HG02678 (cell line): ENCODE results near the gene ALK.

Source experiments
- ATAC-seq: cut with Tn5 transposase; IDR thresholded peaks from one replicate; pipeline ENCODE4 v1.9.1; 2021; ENCODE audit warnings: mild to moderate bottlenecking, moderate library complexity; ENCODE audit not compliant: unreplicated experiment

ALK gene

DNA sequence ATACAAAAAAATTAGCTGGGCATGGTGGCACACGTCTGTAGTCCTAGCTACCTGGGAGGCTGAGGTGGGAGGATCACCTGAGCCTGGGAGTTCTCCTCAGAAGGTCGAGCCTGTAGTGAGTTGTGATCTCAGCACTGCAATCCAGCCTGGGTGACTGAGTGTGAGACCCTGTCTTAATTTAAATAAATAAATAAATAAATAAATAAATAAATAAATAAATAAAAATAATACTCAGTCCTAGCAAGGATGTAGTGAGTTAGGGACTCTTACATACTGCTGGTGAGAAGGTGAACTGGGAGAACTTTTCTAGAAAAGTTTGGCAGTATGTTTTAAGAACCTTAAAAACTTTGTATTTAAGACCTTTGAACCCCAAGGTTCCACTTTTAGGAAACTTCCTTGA, 576.1 kb downstream of the ALK start:
- no peak for ATAC-seq

DNA sequence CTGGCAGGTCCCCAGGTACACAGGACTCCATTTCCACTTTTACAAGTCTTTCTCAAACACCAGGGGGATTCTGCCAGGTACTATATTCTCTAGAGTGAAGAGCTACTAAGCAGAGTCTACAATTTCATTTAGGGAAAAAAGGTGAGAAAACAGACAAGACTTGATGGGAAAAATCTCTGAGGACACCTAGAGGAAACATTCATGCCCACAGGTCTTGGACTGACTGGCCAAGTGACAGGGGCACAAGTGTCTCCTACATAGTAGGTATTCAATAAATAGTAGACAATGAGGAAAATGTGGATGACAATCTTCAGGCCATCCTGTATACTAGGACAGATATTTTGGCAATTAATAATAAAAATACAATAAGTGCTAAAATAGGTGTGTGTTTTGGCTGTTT, 577.6 kb downstream of the ALK start:
- no peak for ATAC-seq

DNA sequence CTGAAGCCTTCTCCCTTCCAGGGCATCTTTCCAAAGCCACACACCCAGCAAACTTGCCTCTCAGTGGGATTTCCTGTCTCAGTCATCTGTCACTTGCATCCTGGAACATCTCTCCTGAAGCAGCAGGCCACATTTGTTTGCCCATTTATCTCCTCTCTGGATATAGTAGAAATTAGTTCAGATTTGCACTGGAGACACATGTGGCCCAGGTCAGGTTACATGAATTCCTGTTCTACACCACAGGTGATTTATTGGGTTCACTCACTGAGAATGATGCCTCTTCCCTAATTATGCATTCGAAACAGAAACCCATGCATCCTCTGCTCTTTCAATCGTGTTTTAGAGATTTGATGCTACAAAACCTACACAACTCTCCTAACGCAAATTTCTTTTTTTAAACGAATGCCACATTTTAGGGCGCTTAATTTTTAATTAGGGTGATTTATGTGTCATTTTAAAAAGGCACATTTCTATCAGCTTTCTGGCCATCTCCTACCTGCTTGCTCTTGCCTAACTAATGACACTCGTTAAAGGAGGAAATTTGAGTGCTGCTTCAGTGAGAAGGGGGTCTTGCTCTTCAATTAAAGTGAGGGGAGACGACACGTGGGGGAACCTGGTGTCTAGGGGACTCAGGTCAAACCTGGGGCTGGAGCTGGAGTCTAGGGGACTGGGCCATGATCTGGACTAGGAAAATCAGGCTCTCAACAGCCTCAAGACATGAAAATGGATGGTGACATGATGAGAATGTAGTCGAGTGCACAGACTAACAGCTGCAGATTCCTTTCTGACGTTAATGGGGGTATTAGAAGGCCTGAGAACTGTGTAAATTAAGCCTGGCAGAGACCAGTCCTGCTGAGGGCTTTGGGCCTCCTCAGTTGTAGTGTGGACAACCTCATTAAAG, 584.8 kb downstream of the ALK start:
- ATAC-seq: no peak

DNA sequence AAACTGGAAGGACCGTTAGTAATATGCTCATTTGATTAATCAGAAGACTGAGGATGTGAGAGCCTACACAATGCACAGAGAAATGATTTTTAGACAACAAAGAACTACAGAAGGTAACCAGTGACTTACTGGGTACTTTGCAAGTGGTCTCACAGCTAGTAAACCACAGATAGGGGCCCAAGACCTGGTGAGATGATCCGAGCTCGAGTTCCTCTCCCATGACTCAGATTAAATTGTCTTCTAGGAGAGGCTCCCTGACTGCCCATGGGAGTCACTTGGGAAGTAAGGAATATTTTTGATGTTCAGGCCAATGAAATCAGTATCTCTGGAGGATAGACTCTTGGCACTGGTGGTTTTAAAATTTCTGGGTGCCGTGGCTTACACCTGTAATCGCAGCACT, 586.0 kb downstream of the ALK start:
- ATAC-seq: no peak

DNA sequence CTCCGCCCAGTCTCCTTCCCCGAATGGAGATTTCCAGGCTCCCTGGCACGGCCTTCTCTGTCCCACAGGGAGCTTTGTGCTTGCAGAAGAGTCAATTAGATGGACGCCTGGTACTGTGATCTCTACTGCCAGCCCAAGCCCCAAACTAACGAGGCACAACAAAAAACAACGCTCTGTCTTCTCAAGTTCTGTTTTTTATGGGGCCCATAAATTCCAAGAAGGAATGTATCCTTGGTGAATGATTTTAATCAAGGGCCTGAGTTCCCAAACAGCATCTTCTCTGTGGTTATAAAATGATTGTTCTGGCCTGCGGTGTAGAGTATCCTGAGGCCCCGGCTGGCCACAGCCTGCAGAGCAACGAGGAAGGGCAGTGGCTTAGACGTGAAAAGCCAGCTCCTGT, 586.7 kb downstream of the ALK start:
- no peak for ATAC-seq

DNA sequence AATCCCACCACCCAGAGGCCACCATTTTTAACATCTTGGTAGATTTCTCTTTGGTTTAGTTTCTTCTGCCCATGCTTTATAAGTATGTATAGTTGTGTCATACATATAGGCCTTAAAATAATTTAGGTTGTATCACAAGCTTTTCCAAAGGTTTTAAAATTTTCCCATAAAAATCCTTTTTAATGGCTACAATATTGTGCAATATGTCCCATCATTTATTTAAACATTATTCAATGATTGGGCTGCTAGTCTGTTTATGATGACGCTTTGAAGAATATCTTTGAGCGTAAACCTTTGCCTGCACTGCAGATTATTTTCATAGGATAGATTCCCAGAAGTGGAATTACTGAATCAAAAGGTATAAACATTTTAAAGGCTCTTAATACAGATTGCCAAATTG, 588.8 kb downstream of the ALK start:
- no peak for ATAC-seq

DNA sequence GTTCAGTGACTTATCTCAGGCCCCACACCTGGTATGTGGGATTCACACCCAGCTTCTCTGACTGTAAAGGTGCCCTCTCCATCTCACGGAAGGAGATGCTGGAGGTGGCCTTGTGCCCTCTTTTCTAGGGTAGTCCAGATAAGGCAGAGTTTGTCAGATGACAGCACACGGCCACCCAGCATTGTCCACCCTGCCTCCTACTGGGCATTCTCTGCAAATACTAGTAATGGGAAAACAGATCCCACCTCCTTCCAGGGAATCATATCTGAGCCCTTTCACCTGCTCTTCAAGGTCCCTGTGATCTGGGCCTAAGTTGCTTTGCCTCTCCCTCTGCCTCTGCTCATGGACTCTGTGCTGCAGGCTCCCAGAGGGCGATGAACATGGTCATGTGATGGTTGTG, 591.5 kb downstream of the ALK start:
- ATAC-seq: no peak

DNA sequence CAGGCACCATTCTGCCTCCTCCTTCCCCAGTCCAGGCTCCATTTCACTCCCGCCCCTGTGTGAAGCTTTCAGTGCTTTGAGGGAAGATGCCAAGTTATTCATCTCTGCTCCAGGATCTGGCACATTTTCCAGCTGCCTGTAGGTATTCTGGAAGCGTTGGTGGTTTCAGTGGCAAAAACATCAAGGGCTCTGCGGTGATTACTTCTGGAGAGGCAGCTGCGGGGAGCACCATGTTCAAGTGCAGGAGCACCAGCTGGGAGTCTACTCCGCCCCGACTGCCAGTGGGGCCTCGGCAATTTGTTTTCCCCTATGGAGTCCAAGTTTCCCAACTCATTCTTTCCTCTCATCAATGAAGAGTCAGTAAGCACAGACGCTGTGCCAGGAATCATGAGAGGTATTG, 594.5 kb downstream of the ALK start:
- ATAC-seq: no peak

DNA sequence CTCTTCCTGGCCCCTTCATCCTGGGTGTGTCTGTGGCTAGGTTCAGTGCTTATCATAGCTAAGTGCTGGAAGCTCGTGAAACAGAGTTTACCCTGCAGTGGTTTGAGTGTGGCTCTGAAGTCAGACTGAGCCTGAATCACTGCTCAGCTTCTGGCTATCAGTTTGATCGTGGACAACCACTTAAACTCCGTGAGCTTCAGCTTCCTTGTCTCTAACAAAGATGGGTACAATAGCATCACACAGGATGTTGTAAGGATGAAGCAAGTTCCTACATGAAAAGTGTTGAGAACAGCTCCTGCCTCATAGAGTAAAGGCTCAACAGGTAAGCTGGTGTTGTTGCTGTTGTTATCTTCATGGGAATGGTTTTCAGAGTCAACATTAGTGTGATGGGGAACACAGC, 595.8 kb downstream of the ALK start:
- no peak for ATAC-seq

DNA sequence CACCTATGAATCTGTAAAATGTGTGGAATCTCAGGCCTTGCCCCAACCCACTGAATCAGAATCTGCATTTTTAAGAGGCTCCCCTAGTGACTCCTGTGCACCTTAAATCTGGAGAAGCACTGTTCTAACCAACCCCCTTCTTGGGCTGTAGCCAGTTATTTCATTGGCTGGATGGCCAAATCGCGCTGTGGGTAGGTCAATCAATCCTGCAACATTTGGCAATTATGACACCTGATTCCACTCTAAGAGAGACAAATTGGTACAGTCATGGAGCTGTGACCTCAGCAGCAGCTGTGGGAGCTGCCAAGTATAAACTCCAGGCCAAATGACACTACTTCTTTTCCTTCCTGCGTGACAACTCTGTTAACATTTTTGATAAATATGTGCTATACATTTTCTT, 597.4 kb downstream of the ALK start:
- no peak for ATAC-seq

DNA sequence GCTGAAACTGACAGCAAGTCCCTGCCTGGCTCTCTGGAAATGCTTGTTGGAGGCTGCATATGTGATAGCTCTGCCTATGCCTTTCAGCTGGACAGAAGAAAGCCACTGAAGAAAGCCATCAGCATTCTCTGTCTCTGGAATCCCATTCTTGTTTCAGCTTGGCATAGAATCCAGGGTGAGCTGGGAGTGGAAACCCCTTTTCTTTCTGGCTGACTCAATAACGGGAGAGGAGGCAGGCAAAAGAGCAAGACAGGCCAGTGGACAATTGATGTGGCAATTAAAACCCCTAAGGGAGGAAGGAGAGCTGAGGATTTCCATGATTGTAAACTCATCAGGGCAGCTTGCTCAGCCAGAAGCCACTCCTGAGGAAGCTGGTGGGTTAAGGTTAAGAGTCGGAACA, 598.1 kb downstream of the ALK start:
- ATAC-seq: no peak

DNA sequence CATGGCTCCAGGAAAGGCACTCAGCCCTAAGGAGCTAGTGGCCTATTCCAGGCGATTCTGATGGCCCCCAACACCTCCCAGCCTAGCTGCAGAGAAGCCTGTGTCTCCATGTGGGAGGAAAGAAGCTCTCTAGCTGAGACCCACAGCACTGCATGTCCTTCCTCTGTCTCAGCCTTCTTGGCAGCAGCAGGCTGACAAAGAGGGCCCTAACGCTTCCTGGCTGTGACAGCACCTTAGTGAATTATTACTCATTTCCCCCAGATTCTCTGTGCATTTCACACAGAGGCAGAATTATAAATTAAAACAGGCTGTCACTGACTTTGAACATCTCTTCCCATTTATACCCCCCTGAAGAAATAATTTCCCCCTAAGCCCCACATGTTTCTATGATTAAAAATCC, 599.4 kb downstream of the ALK start:
- no peak for ATAC-seq

DNA sequence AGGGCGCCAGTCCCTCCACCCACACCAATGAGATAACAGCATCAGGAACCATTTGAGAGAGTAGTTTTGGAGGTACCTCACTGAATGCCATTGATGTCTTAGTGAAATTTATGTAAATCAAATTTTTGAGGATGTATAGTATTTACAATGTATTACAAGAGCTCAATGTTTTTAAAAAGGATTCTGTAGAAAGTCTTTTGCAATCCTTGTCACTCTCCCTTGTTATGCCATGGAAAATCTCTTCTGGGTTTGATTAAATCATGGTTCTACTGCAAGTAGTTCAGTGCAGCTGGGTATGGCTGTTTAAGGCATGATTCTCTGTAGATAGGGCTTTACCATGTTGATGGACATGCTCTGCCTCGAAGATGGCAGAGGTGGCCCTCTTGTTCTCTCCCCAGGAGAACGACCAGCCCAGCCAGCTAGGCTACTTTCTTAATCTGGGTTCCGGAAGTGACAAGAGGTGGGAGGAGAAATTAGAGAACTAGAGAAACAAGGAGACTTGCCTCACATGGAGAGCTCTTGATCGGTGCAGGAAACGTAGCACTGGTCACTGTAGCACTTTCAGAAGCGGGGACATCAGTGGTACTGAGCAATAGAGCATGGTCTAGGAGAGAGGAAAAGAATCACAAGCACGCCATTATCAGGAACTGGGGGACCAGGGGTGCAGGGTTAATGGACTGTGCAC, 603.4 kb downstream of the ALK start:
- ATAC-seq: no peak

DNA sequence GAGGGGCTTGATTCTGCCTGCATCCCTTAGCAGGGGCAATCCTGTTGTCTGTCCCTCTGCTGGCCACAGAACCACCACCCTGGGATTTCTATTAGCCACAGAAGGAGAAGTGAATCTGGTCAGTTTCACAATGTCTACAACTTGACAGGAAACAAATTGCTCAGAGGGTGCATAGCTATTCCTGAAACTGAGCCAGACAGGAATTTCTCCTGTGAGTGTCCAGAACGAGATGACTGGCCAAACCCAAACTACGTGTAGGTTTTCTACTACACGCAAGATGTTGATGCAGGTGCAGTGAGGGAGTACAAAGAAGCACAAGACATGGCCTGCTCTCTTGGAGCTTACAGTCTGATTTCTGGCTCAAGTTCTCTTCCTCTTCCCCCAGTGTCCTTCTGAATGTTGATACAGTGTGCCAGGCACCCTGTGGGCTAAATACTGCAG, 604.3 kb downstream of the ALK start:
- ATAC-seq: peak; percentile 32

DNA sequence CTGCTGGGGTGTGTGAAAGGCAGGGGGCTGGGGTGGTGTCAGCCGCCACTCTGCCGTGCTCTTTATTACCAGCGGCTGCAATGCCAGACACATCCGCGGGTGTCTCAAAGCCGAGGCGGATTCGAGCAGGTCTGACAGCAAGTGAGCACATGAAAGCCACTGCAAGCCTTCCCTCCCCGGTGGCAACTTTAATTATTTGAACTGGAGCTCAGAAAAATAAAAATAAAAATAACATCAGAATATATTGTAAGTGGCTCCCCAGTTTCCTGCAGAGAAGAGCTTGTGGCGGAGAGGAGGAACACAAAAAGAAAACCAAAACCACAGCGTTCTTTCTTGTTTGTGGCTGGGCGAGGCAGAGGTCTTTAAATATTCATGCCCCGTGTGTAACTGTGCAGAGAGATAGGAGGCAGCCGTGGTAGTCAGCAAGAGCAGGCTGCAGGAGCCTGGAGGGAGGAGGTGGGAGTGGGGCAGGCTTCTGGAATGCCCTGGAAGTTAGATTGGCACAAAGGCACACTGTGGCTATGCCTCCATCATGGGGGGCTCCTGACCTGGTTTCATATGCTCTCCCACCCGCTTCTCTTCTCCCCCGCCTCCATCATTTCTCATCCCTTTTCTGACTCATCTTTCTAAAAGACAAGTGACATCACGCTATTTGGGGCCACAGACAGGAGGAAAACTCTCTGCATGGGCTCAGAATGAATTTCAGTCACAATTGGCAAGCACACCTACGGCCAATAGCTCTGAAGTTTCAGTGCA, 606.4 kb downstream of the ALK start:
- peak; percentile 78 for ATAC-seq

DNA sequence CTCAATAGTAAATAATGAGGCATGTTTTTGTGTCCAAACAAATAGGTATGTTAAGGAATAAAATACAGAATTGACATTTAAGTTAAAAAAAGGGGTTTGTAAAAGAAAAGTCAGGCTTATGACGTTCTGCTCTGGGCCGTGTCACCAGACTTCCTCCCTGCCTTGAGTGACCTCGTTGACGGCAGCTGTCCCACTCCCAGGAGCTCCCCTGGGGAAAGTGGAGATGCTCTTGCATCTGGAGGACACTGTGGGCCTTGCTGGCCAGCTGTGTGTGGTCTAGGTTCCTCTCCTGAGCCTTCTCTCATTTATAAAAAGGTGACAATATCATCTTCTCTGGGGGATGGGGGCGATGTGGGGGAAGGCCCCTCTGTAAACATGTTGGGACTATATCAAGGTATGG, 609.9 kb downstream of the ALK start:
- no peak for ATAC-seq

DNA sequence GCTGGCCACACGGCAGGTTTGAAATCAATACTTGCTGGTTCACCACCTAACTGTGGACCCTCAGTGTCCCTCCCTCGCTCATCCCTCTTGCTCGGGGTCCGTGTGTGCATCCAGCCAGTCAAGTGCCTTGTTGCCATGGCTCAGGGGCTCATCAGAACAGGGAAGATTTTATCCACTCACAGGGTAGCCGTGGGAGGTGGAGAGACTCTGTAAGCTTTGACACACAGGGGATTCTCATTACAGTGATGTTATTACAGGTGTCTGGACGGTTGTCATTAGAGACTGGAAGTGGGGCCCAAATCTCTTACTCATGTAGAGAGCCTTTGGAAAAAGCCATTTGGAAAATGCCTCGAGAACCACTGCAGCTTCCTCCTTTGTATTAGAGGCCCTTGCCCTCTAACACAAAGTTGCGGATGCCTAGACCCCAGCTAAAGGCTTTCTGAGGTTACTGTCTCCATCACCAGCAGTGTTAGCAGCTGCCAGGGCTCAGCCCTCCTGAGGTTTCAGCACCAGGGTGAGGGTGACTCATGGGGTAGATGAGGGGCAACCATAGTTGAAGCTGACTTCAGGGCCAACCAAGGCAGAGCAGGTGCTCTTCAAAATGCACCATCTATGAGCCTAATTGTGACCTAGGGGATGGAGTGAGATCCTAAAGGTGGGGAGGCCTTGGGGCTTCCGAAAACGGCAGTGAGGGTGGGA, 610.6 kb downstream of the ALK start:
- ATAC-seq: no peak

DNA sequence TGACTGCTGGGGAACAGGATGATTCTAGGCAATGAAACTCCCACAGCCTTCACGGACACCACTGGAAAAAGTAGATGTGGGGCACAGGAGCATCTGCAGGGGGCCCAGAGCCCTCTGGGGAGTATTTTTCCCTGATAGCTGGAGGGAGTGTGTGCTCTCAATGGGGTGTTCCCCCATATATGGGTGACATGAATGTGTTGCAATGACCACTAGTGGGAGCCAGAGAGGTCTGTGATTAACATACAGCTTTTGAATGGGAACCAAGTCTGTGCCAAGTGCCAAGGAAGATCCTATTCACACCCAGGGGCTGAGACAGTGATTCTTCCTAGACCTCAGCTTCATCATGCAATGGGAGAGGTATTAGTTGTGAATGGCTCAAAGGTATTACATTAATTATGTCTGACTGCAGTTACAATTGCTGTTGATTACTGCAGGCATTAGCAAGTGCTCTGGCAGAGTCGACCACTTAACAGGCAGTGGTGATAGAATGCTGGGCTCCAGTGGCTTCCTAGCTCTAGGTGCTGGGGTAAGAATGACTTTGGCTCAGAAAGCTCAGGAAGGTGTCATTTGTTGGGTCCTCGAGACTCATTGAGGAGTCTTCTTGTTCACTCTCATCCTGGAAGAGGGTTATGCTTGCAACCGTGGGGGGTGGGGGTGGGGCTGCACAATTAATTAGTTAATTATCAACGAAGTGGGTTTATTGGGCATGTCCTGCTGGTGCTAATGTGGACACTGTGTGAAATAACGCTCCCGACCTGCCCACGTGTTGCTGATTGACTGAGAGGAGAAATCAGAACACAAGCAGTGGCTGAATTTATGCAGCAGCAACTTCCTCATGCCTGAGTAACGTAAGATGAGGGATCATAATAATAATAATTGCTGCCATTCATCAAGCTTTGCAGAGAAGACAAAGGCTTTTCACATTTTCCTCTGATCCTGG, 612.0 kb downstream of the ALK start:
- peak; percentile 73 for ATAC-seq

DNA sequence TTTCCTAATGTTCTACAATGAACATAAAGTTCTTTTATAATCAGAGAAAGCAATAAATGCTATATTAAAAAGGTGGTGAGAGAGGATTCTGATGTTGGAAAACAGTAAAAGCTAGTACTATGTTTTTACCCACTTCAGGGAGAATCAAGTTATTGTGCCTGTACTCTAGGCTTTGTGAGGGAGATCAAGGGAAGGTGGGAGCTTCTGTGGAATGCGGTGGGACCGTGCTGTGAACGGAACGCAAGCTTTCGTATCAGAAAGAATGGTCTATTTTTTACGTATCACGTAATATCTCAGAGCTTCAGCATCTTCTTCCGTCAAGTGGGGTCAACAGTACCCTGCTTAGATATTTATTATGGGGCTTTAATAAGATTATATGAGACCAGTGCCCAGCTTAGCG, 613.0 kb downstream of the ALK start:
- no peak for ATAC-seq

DNA sequence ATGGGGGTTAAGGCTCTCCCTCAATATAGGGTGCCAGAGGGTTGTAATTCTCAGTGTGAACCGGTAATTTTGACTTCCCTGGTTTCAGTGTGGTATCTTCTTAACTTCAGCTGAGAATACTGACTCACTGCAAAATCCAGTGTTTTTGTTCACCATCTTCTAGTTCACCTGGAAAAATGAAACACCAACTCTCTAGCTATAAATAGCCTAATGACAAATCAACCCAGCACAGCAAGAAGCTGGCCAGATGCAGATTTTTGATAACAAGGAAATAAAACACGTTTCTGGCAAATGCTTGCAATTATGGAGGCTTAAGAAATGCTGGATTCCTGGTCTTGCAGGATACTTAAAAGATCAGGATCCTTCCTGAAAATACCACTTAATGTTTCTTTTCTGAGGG, 613.9 kb downstream of the ALK start:
- ATAC-seq: no peak
